Activated T-cell treated with anti-CD3 and anti-CD28 coated beads, Interleukin-2, amount 50 U/mL, for 4 hours (primary cell): ENCODE results near the gene SECISBP2L. TPM values are rescaled to one million over a fixed set of nuclear protein-coding genes. Genes with fewer than 3 reads are reported as not detected.
"Not testable (repeated sequence)": the region's sequence is repeated elsewhere in the genome, so short reads cannot be mapped to it uniquely, and the experiment has no call there.

ENCODE experiments used
- ATAC-seq, 2 donors: fragments of 200-7000 bp; cut with Tn5 transposase; one replicate each; pipeline ENCODE4 v1.10.0; 2021
- DNase-seq: peaks from one replicate; pipeline ENCODE4 v3.0.0-alpha.2; 2020
- H3K27me3 Mint-ChIP-seq: one replicate; pipeline ENCODE4 v1.8.0; 2021; ENCODE audit warnings: low read depth, mixed read lengths
- H3K36me3 Mint-ChIP-seq: one replicate; pipeline ENCODE4 v1.8.0; 2022; ENCODE audit warnings: mixed read lengths; ENCODE audit not compliant: insufficient read depth
- H3K4me1 Mint-ChIP-seq: one replicate; pipeline ENCODE4 v1.8.0; 2021; ENCODE audit warnings: low read depth, mixed read lengths
- H3K4me3 Mint-ChIP-seq: one replicate; pipeline ENCODE4 v1.8.0; 2021; ENCODE audit warnings: mild to moderate bottlenecking, moderate library complexity, mixed read lengths
- H3K9me3 Mint-ChIP-seq: one replicate; pipeline ENCODE4 v1.8.0; 2021; ENCODE audit warnings: mixed read lengths
- total RNA-seq, 3 donors: library from RNA; stranded (reverse); gene quantifications; one replicate each; pipeline ENCODE4 v1.2.1, GENCODE V29; 2021

The SECISBP2L gene
- total RNA-seq, 3 donors from 2014 or later: 14.9 to 21.6 (median 18.8) TPM

- DNase-seq (no peak), ATAC-seq (no peak)
- H3K4me1 Mint-ChIP-seq: peaks cover 3% of the 10 kb centered on the region
- H3K27me3 Mint-ChIP-seq: peaks cover 16% of the 10 kb centered on the region
- H3K4me3 Mint-ChIP-seq: no peak overlapping the region
- no peaks in the 10 kb centered on the region for H3K36me3 Mint-ChIP-seq
- H3K9me3 Mint-ChIP-seq: no peaks in the 10 kb centered on the region
Measured at GRCh38 chr15:48974882-48975281, 71.4 kb downstream of the SECISBP2L start.

- ATAC-seq (no peak), DNase-seq (no peak)
- peaks cover 14% of the 10 kb centered on the region for H3K27me3 Mint-ChIP-seq
- H3K4me3 Mint-ChIP-seq: no peak overlapping the region
- H3K4me1 Mint-ChIP-seq: peaks cover 3% of the 10 kb centered on the region
- no peaks in the 10 kb centered on the region for H3K36me3 Mint-ChIP-seq
- H3K9me3 Mint-ChIP-seq: no peaks in the 10 kb centered on the region
Measured at GRCh38 chr15:48972750-48973503, 73.3 kb downstream of the SECISBP2L start.

- not testable (repeated sequence) for ATAC-seq, DNase-seq
Measured at GRCh38 chr15:48970926-48971325, 75.3 kb downstream of the SECISBP2L start.

GRCh38 chr15:48968066-48968465 lies 78.2 kb downstream of the SECISBP2L start:
- DNase-seq (no peak), ATAC-seq (no peak)
- H3K9me3 Mint-ChIP-seq: no peaks in the 10 kb centered on the region
- peaks cover 31% of the 10 kb centered on the region for H3K4me1 Mint-ChIP-seq
- H3K4me3 Mint-ChIP-seq: no peak overlapping the region
- H3K27me3 Mint-ChIP-seq: peaks cover 37% of the 10 kb centered on the region
- H3K36me3 Mint-ChIP-seq: peaks cover 2% of the 10 kb centered on the region

More at GRCh38 chr15:48970926-48971325, 75.3 kb downstream of the SECISBP2L start:
- H3K36me3 Mint-ChIP-seq, H3K9me3 Mint-ChIP-seq, H3K4me3 Mint-ChIP-seq: not testable (repeated sequence)
- Mint-ChIP-seq H3K4me1 (peaks cover 15% of the 10 kb centered on the region), H3K27me3 (peaks cover 15% of the 10 kb centered on the region)

GRCh38 chr15:48967336-48967735 lies 78.9 kb downstream of the SECISBP2L start:
- DNase-seq (no peak), ATAC-seq (no peak)
- peaks cover 32% of the 10 kb centered on the region for H3K4me1 Mint-ChIP-seq
- peaks cover 43% of the 10 kb centered on the region for H3K27me3 Mint-ChIP-seq
- H3K9me3 Mint-ChIP-seq: no peaks in the 10 kb centered on the region
- H3K4me3 Mint-ChIP-seq: no peak overlapping the region
- peaks cover 2% of the 10 kb centered on the region for H3K36me3 Mint-ChIP-seq

- H3K27me3 Mint-ChIP-seq: peaks cover 41% of the 10 kb centered on the region
- H3K4me3 Mint-ChIP-seq: no peak overlapping the region
- peaks cover 32% of the 10 kb centered on the region for H3K4me1 Mint-ChIP-seq
Measured at GRCh38 chr15:48966595-48967301, 79.5 kb downstream of the SECISBP2L start.

GRCh38 chr15:48965972-48966371 lies 80.3 kb downstream of the SECISBP2L start:
- Mint-ChIP-seq H3K36me3 (peaks cover 2% of the 10 kb centered on the region), H3K4me1 (peaks cover 32% of the 10 kb centered on the region), H3K4me3 (no peak overlapping the region), H3K9me3 (no peaks in the 10 kb centered on the region), H3K27me3 (peaks cover 48% of the 10 kb centered on the region)
- no peak for DNase-seq
- no peak for ATAC-seq

More at GRCh38 chr15:48966595-48967301, 79.5 kb downstream of the SECISBP2L start:
- no peak for DNase-seq
- ATAC-seq: peak; percentile 86 to 87
- Mint-ChIP-seq H3K36me3 (peaks cover 2% of the 10 kb centered on the region), H3K9me3 (no peaks in the 10 kb centered on the region)

- Mint-ChIP-seq H3K36me3 (peaks cover 2% of the 10 kb centered on the region), H3K4me1 (peaks cover 32% of the 10 kb centered on the region), H3K9me3 (no peaks in the 10 kb centered on the region), H3K27me3 (peaks cover 43% of the 10 kb centered on the region), H3K4me3 (peak overlapping the region; percentile 17)
- ATAC-seq: no peak
- DNase-seq: no peak
Measured at GRCh38 chr15:48964898-48965297, 81.3 kb downstream of the SECISBP2L start.

GRCh38 chr15:48963524-48964113 lies 82.6 kb downstream of the SECISBP2L start, which contains the start of gene SHC4:
SHC4 (minus strand) TSS chr15:48963919; CDS start chr15:48963015, 904 bp downstream.
- Mint-ChIP-seq H3K36me3 (peaks cover 2% of the 10 kb centered on the region), H3K4me1 (peaks cover 32% of the 10 kb centered on the region), H3K9me3 (no peaks in the 10 kb centered on the region), H3K27me3 (peaks cover 43% of the 10 kb centered on the region), H3K4me3 (peak within 1 kb of the TSS; percentile 70)
- no peak for DNase-seq
- peak; percentile 51 to 62 for ATAC-seq

- H3K4me1 Mint-ChIP-seq: peaks cover 32% of the 10 kb centered on the region
- H3K4me3 Mint-ChIP-seq: peak overlapping the region; percentile 70
- H3K36me3 Mint-ChIP-seq: peaks cover 2% of the 10 kb centered on the region
Measured at GRCh38 chr15:48962662-48963523, 83.4 kb downstream of the SECISBP2L start.

GRCh38 chr15:48955967-48956366 lies 90.3 kb downstream of the SECISBP2L start:
- no peak for DNase-seq
- ATAC-seq: no peak
- Mint-ChIP-seq H3K4me3 (no peak overlapping the region), H3K4me1 (no peaks in the 10 kb centered on the region), H3K27me3 (peaks cover 8% of the 10 kb centered on the region), H3K36me3 (no peaks in the 10 kb centered on the region), H3K9me3 (no peaks in the 10 kb centered on the region)

More at GRCh38 chr15:48962662-48963523, 83.4 kb downstream of the SECISBP2L start:
- ATAC-seq (peak; percentile 34 to 48), DNase-seq (no peak)
- Mint-ChIP-seq H3K9me3 (no peaks in the 10 kb centered on the region), H3K27me3 (peaks cover 43% of the 10 kb centered on the region)

GRCh38 chr15:48955370-48955769 lies 90.9 kb downstream of the SECISBP2L start:
- Mint-ChIP-seq H3K36me3 (no peaks in the 10 kb centered on the region), H3K4me1 (no peaks in the 10 kb centered on the region), H3K27me3 (peaks cover 10% of the 10 kb centered on the region)

GRCh38 chr15:48954538-48954937 lies 91.7 kb downstream of the SECISBP2L start:
- DNase-seq (no peak), ATAC-seq (no peak)
- no peaks in the 10 kb centered on the region for H3K4me1 Mint-ChIP-seq
- H3K27me3 Mint-ChIP-seq: peaks cover 10% of the 10 kb centered on the region
- no peaks in the 10 kb centered on the region for H3K36me3 Mint-ChIP-seq
- no peaks in the 10 kb centered on the region for H3K9me3 Mint-ChIP-seq
- H3K4me3 Mint-ChIP-seq: no peak overlapping the region

More at GRCh38 chr15:48955370-48955769, 90.9 kb downstream of the SECISBP2L start:
- no peaks in the 10 kb centered on the region for H3K9me3 Mint-ChIP-seq
- DNase-seq (no peak), ATAC-seq (no peak)
- no peak overlapping the region for H3K4me3 Mint-ChIP-seq

- no peaks in the 10 kb centered on the region for H3K9me3 Mint-ChIP-seq
Measured at GRCh38 chr15:48946840-48947187, 99.4 kb downstream of the SECISBP2L start.

More at GRCh38 chr15:48946840-48947187, 99.4 kb downstream of the SECISBP2L start:
- H3K27me3 Mint-ChIP-seq: peaks cover 31% of the 10 kb centered on the region
- H3K4me3 Mint-ChIP-seq: no peak overlapping the region
- ATAC-seq: no peak
- DNase-seq: no peak
- peaks cover 9% of the 10 kb centered on the region for H3K4me1 Mint-ChIP-seq
- H3K36me3 Mint-ChIP-seq: no peaks in the 10 kb centered on the region
